UCSD-AML1 (cell line): ENCODE data around the gene TREX2.
"Not testable (repeated sequence)": the region's sequence is repeated elsewhere in the genome, so short reads cannot be mapped to it uniquely, and the experiment has no call there.

Source experiments
- DNase-seq: peaks from one replicate; lab custom pipeline; 2025; ENCODE audit not compliant: unreplicated experiment; lab: John Stamatoyannopoulos, UW

The TREX2 gene

DNA sequence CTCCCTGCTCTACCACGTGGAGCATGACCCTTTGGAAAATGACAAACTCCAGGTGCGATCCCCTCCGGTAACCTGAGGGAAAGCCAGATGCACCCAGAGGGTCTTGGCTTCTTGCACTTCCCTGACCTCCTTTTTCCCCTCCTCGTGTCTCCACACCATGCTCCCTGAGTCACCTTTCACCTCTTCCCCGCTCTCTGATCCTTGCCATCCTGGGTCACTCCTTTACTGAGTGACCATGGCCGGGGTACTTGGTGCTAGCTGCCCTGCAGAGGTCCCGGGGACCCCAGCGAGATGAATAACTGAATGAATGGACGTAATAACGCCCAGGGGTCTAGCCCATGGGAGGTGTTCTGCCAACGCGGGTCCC is 35.0 kb downstream of the TREX2 start:
- no peak for DNase-seq

GRCh38 chrX:153410373-153410772 is 35.5 kb downstream of the TREX2 start:
- DNase-seq = no peak

GRCh38 chrX:153409414-153410101 is 36.3 kb downstream of the TREX2 start:
- no peak for DNase-seq

- no peak for DNase-seq
Measured at GRCh38 chrX:153408871-153409351, 36.9 kb downstream of the TREX2 start.

DNA sequence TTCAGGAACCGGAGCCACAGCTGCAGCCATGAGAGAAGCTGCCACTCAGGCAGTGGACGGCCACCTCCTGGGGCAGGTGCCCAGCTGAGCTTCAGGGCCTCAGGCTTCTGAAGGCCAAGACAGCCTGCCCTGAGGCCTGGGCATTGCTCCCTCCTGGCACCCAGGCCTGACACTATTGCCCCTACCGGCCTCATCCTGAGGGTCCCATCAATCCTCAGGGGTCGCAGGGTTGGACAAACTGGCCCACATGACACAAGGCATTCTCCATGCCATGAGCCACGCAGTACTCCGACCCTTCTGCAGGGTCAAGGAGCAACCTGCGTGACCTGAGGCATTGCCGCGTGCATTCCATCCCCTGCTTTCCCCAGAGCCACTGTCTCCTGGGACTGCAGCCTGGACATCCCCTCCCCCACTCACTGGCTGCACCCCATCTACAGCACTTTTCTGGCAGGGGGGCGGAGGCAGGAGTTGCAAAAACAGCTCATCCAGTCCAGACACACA is 37.6 kb downstream of the TREX2 start:
- DNase-seq = no peak

- no peak for DNase-seq
Measured at GRCh38 chrX:153407736-153408135, 38.1 kb downstream of the TREX2 start.

- DNase-seq = no peak
Measured at GRCh38 chrX:153406903-153407302, 39.0 kb downstream of the TREX2 start.

DNA sequence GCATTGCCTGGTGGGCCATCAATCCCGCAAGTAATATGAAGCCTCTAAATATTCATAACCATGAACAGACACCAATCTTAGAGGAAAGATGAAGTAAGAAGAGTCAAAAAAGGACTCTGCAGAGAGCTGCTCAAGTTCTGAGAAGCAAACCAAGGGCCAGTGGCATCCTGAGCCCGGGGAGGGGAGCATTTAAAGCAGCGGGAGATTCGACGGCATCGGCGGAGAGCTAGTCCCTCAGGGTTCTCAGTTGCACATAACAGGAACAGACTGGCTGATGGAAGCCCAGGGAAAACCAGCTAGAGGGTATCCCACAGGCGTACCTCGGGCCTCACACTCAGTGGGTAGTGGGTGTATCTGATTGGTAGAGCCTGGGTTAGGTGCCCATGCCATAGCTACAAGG is 39.8 kb downstream of the TREX2 start:
- no peak for DNase-seq

GRCh38 chrX:153405426-153405825 is 40.4 kb downstream of the TREX2 start:
- DNase-seq = no peak

GRCh38 chrX:153404333-153404732 is 41.5 kb downstream of the TREX2 start:
- DNase-seq = not testable (repeated sequence)

DNA sequence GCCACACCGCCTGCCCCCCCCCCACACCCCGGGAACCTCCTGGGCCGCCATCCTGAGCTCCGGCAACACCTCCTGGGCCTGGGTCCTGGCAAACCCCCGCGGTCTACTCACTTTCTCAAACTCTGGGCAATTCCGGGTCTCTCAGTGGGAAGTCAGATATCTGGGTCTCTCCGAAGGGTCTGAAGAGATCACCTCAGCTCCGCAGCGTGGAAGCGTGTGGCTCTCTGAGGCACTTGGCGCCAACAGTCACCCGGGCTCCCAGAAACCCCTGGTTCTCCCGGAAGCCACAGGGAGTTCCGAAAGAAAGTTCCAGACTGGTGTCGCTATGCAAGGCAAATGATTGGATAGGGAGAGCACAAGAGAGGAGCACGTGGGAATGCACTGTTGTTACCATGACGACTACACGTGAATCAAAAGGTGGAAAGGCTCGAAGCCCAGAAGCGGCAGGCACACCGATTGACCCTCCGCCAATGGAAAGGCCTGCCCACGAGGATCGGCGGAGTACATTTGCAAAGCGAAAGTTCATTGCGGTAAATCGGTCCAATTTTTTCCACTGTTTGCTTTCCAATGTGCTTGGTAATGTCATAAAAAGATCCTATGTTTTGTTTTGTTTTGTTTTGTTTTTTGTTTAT is 44.6 kb downstream of the TREX2 start, which contains the start of gene PNMA6E:
Gene PNMA6E, minus strand, starts transcription at position 218 of the 632 bp plus-strand sequence. CDS start 2,501 bp downstream, outside the sequence.
- DNase-seq = no peak

GRCh38 chrX:153400146-153401132 is 45.4 kb downstream of the TREX2 start:
- peak; percentile 66 for DNase-seq

DNA sequence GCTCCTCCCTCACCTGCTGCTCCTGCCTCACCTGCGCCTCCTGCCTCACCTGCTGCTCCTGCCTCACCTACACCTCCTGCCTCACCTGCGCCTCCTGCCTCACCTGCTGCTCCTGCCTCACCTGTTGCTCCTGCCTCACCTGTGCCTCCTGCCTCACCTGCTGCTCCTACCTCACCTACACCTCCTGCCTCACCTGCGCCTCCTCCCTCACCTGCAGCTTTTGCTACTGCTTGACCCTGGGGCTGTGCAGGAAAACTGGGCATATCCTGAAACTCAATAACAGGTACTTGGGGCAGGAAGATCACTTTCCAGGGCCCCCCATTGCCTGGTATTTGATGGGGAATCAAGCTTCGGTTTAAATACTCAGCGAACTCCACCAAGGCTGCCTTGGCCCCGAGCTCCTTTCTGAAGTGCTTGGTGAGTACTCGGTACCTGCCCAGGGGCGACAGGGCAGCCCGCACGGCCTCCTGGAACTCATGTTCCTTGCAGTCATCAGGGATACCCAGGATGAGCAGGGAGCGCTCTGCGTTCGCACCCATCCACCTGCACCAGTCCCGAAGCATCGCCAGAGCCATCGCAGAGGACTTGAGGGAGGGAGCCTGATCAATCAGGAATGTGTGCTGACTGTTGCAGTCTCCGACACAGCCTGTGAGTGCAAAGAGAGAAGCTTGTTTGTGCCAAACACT is 47.4 kb downstream of the TREX2 start:
- DNase-seq = no peak

- DNase-seq = no peak
Measured at GRCh38 chrX:153397256-153397960, 48.4 kb downstream of the TREX2 start.

- no peak for DNase-seq
Measured at GRCh38 chrX:153396320-153397195, 49.3 kb downstream of the TREX2 start.

- DNase-seq = no peak
Measured at GRCh38 chrX:153395613-153396319, 50.1 kb downstream of the TREX2 start.

DNA sequence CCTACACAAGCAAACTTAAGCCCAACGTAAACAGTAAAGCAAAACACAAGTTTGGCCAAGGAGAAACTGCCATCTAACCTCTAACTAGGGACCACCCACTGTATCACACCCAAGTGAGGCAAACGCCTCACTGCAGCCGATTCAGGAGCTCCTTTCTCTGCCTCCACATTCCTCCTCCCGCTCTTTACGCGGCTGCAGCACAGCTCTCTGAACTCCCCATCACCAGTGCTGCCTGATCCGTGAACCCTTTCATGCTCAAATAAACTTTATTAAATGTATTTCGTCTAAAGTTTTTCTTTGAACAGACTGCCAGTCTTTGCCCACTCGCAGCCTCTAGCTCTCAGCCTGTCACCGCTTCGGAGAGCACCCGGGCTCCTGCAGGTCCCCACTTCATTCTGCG is 51.2 kb downstream of the TREX2 start:
- DNase-seq = no peak
